Testis (tissue), 5 donors: ENCODE data around the gene AUTS2. TPM values are rescaled to one million over a fixed set of nuclear protein-coding genes. Genes with fewer than 3 reads are reported as not detected.

Experiments
- DNase-seq: peaks from one replicate; pipeline ENCODE4 v3.0.0-alpha.2; 2019
- H3K27ac ChIP-seq, 2 donors: fragments of 200-600 bp; sonication (generic); one replicate each; pipeline ENCODE4 v1.5.1; 2019
- H3K27me3 ChIP-seq: fragments of 200-600 bp; sonication (generic); one replicate; pipeline ENCODE4 v1.5.1; 2019
- H3K36me3 ChIP-seq: fragments of 200-600 bp; sonication (generic); one replicate; pipeline ENCODE4 v1.5.1; 2017; ENCODE audit warnings: low read depth; ENCODE audit errors: missing control alignments
- H3K4me1 ChIP-seq: fragments of 200-600 bp; sonication (generic); one replicate; pipeline ENCODE4 v1.5.1; 2019
- H3K4me3 ChIP-seq, 2 donors: fragments of 200-600 bp; sonication (generic); one replicate each; pipeline ENCODE4 v1.5.1; 2017 to 2019
- H3K9me3 ChIP-seq: fragments of 200-600 bp; sonication (generic); one replicate; pipeline ENCODE4 v1.5.1; 2017
- CTCF ChIP-seq, 3 experiments: fragments of 450-650 bp in 2 of 3; fragments of 200-600 bp in 1 of 3; sonication (generic) in 1 of 3; IDR thresholded peaks; one replicate each; pipeline ENCODE4 v1.5.1; 2016 to 2019; ENCODE audit warnings: antibody characterized with exemption in 3 of 3, mild to moderate bottlenecking in 2 of 3, moderate library complexity in 1 of 3
- POLR2A ChIP-seq: fragments of 450-650 bp; IDR thresholded peaks from one replicate; pipeline ENCODE4 v1.6.1; 2017; ENCODE audit warnings: antibody characterized with exemption, mild to moderate bottlenecking, moderate library complexity
- whole genome bisulfite sequencing, 2 donors: methylation state at CpG; one replicate each; pipeline ENCODE4 v1.1.5; 2018; 5-methylcytosine and 5-hydroxymethylcytosine counted together
- intact Hi-C: fragments of 100-400 bp; cut with DNase I; formaldehyde crosslinking; loops from one replicate; pipeline ENCODE4 v1.15.1; 2023; ENCODE audit warnings: low total_unique reads
- long read RNA-seq, 2 donors: transcript quantifications; one replicate each; lab custom pipeline, GENCODE V29; 2026
- polyA plus RNA-seq: library from polyadenylated mRNA; stranded (reverse); fragments of 350-450 nt; fragmentation: Illumina TruSeq; extraction: RNeasy Lipid Tissue Mini Kit (QIAGEN cat#74804); gene quantifications from one replicate; pipeline ENCODE4 v1.2.3, GENCODE V29; 2014; ENCODE audit warnings: low read depth, low replicate concordance; ENCODE audit not compliant: insufficient read depth
- total RNA-seq, 2 donors: library from RNA; depleted of rRNA; stranded (reverse); fragments of >200 nt; gene quantifications; one replicate each; pipeline ENCODE4 v1.2.3, GENCODE V29; 2016

The AUTS2 gene
- total RNA-seq (10 to 100 TPM; 56.1 to 75.5 TPM), polyA plus RNA-seq (21.3 TPM)
- long read RNA-seq, donor 1, partial matches to known transcripts = 8 of 9 reads
- long read RNA-seq, donor 1, other reads (novel, unspliced or antisense) = 0 of 9 reads
- long read RNA-seq, donor 2, partial matches to known transcripts = 9 of 9 reads
- long read RNA-seq, donor 2, other reads (novel, unspliced or antisense) = 0 of 9 reads

GRCh38 chr7:69598081-69598486, at the start of gene AUTS2:
AUTS2 (plus strand) TSS chr7:69598475; CDS start chr7:69599654, 1,179 bp downstream.
- H3K4me3 ChIP-seq = peak within 1 kb of the TSS; percentile 82 to 90
- H3K9me3 ChIP-seq = no peaks in the 10 kb centered on the region
- WGBS, 2 donors = 0 to 3% methylated on average over 7 to 33 of the region's 63 CpGs
- no peak for TF ChIP-seq CTCF (IDR thresholded peaks at IDR 0.05)
- TF ChIP-seq POLR2A = no peak
- H3K36me3 ChIP-seq = no peaks in the 10 kb centered on the region
- peaks cover 11% of the 10 kb centered on the region for H3K4me1 ChIP-seq
- intact Hi-C loops = no loop called here
- H3K27ac ChIP-seq = peak within 1 kb of the TSS; percentile 93 to 95
- no peaks in the 10 kb centered on the region for H3K27me3 ChIP-seq
- peak; percentile 95 for DNase-seq

GRCh38 chr7:69550991-69551390, 47.3 kb upstream of the AUTS2 start:
- intact Hi-C loops = no loop called here
- H3K36me3 ChIP-seq = no peaks in the 10 kb centered on the region
- no peak for DNase-seq
- H3K4me1 ChIP-seq = no peaks in the 10 kb centered on the region
- H3K4me3 ChIP-seq = no peak overlapping the region
- no peak for TF ChIP-seq POLR2A
- TF ChIP-seq CTCF (IDR thresholded peaks at IDR 0.05) = no peak
- no peaks in the 10 kb centered on the region for H3K9me3 ChIP-seq
- no peaks in the 10 kb centered on the region for H3K27me3 ChIP-seq
- H3K27ac ChIP-seq = no peak overlapping the region
- 84 to 86% methylated on average over 6 of the region's 6 CpGs for WGBS, 2 donors

DNA sequence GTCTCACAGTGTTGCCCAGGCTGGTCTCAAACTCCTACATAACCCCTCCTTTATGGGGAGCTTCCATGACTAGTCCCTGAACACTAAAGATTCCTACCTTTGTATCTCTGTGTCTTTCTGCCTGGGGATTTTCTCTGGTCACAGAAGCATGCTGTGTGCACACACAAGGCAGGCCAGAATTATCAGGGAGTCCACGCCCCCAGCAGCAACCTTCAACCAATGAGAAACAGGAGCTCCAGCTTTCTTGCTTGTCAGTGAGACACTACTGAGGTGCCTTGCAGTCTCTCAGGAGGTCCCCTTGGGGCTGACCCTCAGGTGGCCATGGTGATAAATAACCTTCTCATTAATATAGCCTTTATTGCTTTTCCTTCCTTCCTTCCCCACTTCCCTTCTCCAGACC, 45.1 kb upstream of the AUTS2 start:
- no peak for DNase-seq
- Histone ChIP-seq H3K9me3 (no peaks in the 10 kb centered on the region), H3K4me3 (no peak overlapping the region), H3K4me1 (no peaks in the 10 kb centered on the region), H3K27ac (no peak overlapping the region), H3K36me3 (no peaks in the 10 kb centered on the region), H3K27me3 (no peaks in the 10 kb centered on the region)
- intact Hi-C loops = no loop called here
- TF ChIP-seq CTCF (IDR thresholded peaks at IDR 0.05) (no peak), POLR2A (no peak)
- 91 to 93% methylated on average over 1 of the region's 1 CpG for WGBS, 2 donors

GRCh38 chr7:69561266-69561960, 36.9 kb upstream of the AUTS2 start:
- Histone ChIP-seq H3K4me3 (no peak overlapping the region), H3K27ac (no peak overlapping the region), H3K9me3 (no peaks in the 10 kb centered on the region), H3K4me1 (no peaks in the 10 kb centered on the region), H3K27me3 (no peaks in the 10 kb centered on the region), H3K36me3 (no peaks in the 10 kb centered on the region)
- intact Hi-C loops = no loop called here
- 47 to 52% methylated on average over 8 of the region's 8 CpGs for WGBS, 2 donors
- DNase-seq = no peak
- TF ChIP-seq POLR2A (no peak), CTCF (IDR thresholded peaks at IDR 0.05) (no peak)
